ENCODE measurements around the gene DENND2A.

The DENND2A gene

DNA sequence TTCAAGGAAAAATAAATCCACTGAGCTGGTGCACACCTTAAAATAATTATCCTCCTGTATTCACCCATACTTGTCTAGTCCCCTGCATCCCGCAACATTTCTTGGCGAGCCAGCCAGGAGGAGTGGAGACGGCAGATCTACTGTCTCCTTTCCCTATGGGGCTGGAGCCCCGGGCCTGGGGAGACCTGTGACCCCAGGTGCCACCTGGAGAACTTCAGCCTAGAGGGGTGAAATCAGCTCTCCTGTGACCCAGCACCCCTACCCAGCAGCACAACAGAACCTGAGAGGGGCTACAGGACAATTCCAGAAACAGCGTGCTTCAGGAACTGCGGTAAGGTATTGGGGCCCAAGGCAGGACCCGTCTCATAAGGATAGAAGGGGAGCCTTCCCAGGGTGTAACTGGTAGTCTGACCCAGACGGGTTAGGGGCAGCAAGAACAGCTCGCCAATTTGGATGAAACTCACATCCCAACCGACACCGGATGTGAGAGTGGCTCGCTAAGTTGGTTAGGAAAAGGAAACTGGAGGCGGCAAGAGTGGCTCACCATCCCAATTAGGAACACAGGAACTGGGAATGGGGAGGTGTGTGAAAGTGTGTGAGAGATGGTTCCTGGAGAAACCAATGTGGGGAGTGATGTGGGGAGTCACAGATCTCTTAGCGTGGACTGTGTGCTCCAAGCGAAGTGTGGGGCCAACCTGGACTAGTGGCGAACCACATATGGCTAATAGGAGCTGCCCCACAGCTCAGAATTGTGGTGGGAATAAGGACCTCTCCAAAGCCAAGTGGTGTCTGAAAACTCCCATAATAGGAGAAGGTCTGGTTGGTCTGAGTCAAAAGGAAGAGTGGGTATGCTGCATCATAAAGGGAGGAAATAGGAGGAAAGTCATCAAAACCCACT, 15.1 kb upstream of the DENND2A start:
- Histone ChIP-seq H3K79me2 (ENCODE audit: control insufficient read depth, low read length) (no peaks in the 10 kb centered on the region), H3K36me3 (ENCODE audit: control insufficient read depth, low read length) (no peaks in the 10 kb centered on the region), H3K27ac (ENCODE audit: low read depth, low read length) (no peak overlapping the region), H3F3A (ENCODE audit: control insufficient read depth, insufficient read depth) (no peaks in the 10 kb centered on the region), H3K9me2 (replicated peaks; ENCODE audit: control insufficient read depth, low read length) (no peaks in the 10 kb centered on the region), H3K27me3 (ENCODE audit: control insufficient read depth, low read length) (peaks cover 19% of the 10 kb centered on the region), H3K4me3 (ENCODE audit: low read length) (peak overlapping the region; percentile 14; the same call in 1 of the 2 replicates), H3K4me2 (ENCODE audit: low read length) (peak overlapping the region; percentile 54), H3K9me3 (ENCODE audit: control insufficient read depth, insufficient read depth, low read length) (no peaks in the 10 kb centered on the region), H4K20me1 (ENCODE audit: control insufficient read depth, insufficient read depth, low read depth, low read length) (no peaks in the 10 kb centered on the region), H3K4me1 (ENCODE audit: control insufficient read depth, low read length) (peaks cover 10% of the 10 kb centered on the region)
- no peak for TF ChIP-seq EZH2phosphoT487 (IDR thresholded peaks at IDR 0.05; ENCODE audit: borderline replicate concordance, low read length)
- TF ChIP-seq, protein P1, sequence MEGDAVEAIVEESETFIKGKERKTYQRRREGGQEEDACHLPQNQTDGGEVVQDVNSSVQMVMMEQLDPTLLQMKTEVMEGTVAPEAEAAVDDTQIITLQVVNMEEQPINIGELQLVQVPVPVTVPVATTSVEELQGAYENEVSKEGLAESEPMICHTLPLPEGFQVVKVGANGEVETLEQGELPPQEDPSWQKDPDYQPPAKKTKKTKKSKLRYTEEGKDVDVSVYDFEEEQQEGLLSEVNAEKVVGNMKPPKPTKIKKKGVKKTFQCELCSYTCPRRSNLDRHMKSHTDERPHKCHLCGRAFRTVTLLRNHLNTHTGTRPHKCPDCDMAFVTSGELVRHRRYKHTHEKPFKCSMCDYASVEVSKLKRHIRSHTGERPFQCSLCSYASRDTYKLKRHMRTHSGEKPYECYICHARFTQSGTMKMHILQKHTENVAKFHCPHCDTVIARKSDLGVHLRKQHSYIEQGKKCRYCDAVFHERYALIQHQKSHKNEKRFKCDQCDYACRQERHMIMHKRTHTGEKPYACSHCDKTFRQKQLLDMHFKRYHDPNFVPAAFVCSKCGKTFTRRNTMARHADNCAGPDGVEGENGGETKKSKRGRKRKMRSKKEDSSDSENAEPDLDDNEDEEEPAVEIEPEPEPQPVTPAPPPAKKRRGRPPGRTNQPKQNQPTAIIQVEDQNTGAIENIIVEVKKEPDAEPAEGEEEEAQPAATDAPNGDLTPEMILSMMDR (IDR thresholded peaks at IDR 0.05; ENCODE audit: low read depth, low read length, poor library complexity, severe bottlenecking): no peak

DNA sequence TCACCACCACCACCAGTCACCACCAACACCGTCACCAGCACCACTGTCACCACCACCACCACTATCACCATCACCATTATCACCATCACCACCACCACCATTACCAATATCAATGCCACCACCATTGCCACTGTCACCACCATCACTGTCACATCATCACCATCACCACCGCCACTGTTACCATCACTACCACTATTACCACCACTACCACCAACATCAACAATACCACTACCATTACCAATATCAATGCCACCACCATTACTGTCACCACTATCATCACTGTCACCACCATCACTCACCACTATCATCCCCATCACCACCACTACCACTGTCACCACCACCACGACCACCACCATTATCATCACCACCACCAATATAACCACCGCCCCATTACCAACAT, 14.0 kb upstream of the DENND2A start:
- TF ChIP-seq EZH2phosphoT487 (IDR thresholded peaks at IDR 0.05; ENCODE audit: borderline replicate concordance, low read length): no peak
- TF ChIP-seq, protein P1 (IDR thresholded peaks at IDR 0.05; ENCODE audit: low read depth, low read length, poor library complexity, severe bottlenecking): no peak
- H3K4me3 ChIP-seq (ENCODE audit: low read length): no peak overlapping the region
- H4K20me1 ChIP-seq (ENCODE audit: control insufficient read depth, insufficient read depth, low read depth, low read length): no peaks in the 10 kb centered on the region
- H3K4me2 ChIP-seq (ENCODE audit: low read length): no peak overlapping the region
- H3K27me3 ChIP-seq (ENCODE audit: control insufficient read depth, low read length): peaks cover 9% of the 10 kb centered on the region
- H3K27ac ChIP-seq (ENCODE audit: low read depth, low read length): no peak overlapping the region
- H3K36me3 ChIP-seq (ENCODE audit: control insufficient read depth, low read length): no peaks in the 10 kb centered on the region
- no peaks in the 10 kb centered on the region for H3F3A ChIP-seq (ENCODE audit: control insufficient read depth, insufficient read depth)
- no peaks in the 10 kb centered on the region for H3K79me2 ChIP-seq (ENCODE audit: control insufficient read depth, low read length)
- H3K9me3 ChIP-seq (ENCODE audit: control insufficient read depth, insufficient read depth, low read length): no peaks in the 10 kb centered on the region
- peaks cover 10% of the 10 kb centered on the region for H3K4me1 ChIP-seq (ENCODE audit: control insufficient read depth, low read length)
- no peaks in the 10 kb centered on the region for H3K9me2 ChIP-seq (replicated peaks; ENCODE audit: control insufficient read depth, low read length)

DNA sequence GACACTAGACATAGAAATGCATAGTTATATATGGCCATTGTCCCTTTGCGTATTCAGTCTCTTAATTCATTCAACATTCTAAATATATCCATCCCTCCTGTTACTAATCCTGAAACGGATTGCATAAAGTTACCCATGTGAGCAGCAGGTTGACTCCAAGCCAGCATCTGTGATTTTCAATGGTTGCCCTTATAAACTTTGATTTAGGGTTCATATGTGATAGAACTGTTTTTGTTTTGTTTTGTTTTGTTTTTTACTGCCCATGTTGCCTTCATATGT, 13.4 kb upstream of the DENND2A start:
- Histone ChIP-seq H4K20me1 (ENCODE audit: control insufficient read depth, insufficient read depth, low read depth, low read length) (no peaks in the 10 kb centered on the region), H3K9me3 (ENCODE audit: control insufficient read depth, insufficient read depth, low read length) (no peaks in the 10 kb centered on the region), H3K4me3 (ENCODE audit: low read length) (no peak overlapping the region), H3K4me2 (ENCODE audit: low read length) (no peak overlapping the region), H3K79me2 (ENCODE audit: control insufficient read depth, low read length) (no peaks in the 10 kb centered on the region), H3K36me3 (ENCODE audit: control insufficient read depth, low read length) (no peaks in the 10 kb centered on the region), H3K27ac (ENCODE audit: low read depth, low read length) (no peak overlapping the region), H3K4me1 (ENCODE audit: control insufficient read depth, low read length) (peaks cover 10% of the 10 kb centered on the region), H3K9me2 (replicated peaks; ENCODE audit: control insufficient read depth, low read length) (no peaks in the 10 kb centered on the region), H3F3A (ENCODE audit: control insufficient read depth, insufficient read depth) (no peaks in the 10 kb centered on the region), H3K27me3 (ENCODE audit: control insufficient read depth, low read length) (peaks cover 6% of the 10 kb centered on the region)
- TF ChIP-seq, protein P1 (IDR thresholded peaks at IDR 0.05; ENCODE audit: low read depth, low read length, poor library complexity, severe bottlenecking): no peak
- no peak for TF ChIP-seq EZH2phosphoT487 (IDR thresholded peaks at IDR 0.05; ENCODE audit: borderline replicate concordance, low read length)

Measured in DOHH2 (cell line).